GM12801 (cell line): ENCODE measurements around the gene GPER1.

Experiments used
- CTCF ChIP-seq: IDR thresholded peaks from one replicate; pipeline ENCODE4 v1.5.1; 2011; ENCODE audit warnings: control low read depth; ENCODE audit not compliant: insufficient read length; ENCODE audit errors: extremely low read depth

GPER1 gene

GRCh38 chr7:1112625-1113547 is 25.0 kb downstream of the GPER1 start:
- TF ChIP-seq CTCF: no peak

GRCh38 chr7:1113548-1113885 is 25.6 kb downstream of the GPER1 start:
- no peak for TF ChIP-seq CTCF

GRCh38 chr7:1114088-1114487 is 26.2 kb downstream of the GPER1 start:
- TF ChIP-seq CTCF: no peak

GRCh38 chr7:1114505-1114904 is 26.6 kb downstream of the GPER1 start:
- TF ChIP-seq CTCF: no peak

- TF ChIP-seq CTCF: no peak
Observed at GRCh38 chr7:1117321-1117928, 29.5 kb downstream of the GPER1 start.

GRCh38 chr7:1119201-1119600 is 31.3 kb downstream of the GPER1 start:
- TF ChIP-seq CTCF: no peak

GRCh38 chr7:1120791-1121190 is 32.9 kb downstream of the GPER1 start:
- no peak for TF ChIP-seq CTCF
